Sigmoid colon (tissue), 7 donors: ENCODE results near the gene MBP. TPM values are rescaled to one million over a fixed set of nuclear protein-coding genes. Genes with fewer than 3 reads are reported as not detected.

Experiments
- DNase-seq: peaks from one replicate; pipeline ENCODE4 v3.0.0-alpha.2; 2019
- H3K27ac ChIP-seq, 4 donors: fragments of 200-600 bp; sonication (generic); one replicate each; pipeline ENCODE4 v1.5.1; 2016 to 2019; ENCODE audit warnings: mild to moderate bottlenecking in 1 of 4
- H3K27me3 ChIP-seq, 3 donors: fragments of 200-600 bp; sonication (generic); one replicate each; pipeline ENCODE4 v1.5.1; 2019; ENCODE audit warnings: mild to moderate bottlenecking in 1 of 3
- H3K36me3 ChIP-seq, 4 donors: fragments of 200-600 bp; sonication (generic); one replicate each; pipeline ENCODE4 v1.5.1; 2016 to 2019
- H3K4me1 ChIP-seq, 4 donors: fragments of 200-600 bp; sonication (generic); one replicate each; pipeline ENCODE4 v1.5.1; 2017 to 2019
- H3K4me3 ChIP-seq, 4 donors: fragments of 200-600 bp; sonication (generic); one replicate each; pipeline ENCODE4 v1.5.1; 2017 to 2019; ENCODE audit warnings: mild to moderate bottlenecking in 2 of 4, moderate library complexity in 1 of 4
- H3K9me3 ChIP-seq, 4 donors: fragments of 200-600 bp in 3 of 4; sonication (generic) in 3 of 4; one replicate each; pipeline versions ENCODE4 v1.5.1 to v1.6.1; 2013 to 2019
- EP300 ChIP-seq, 4 donors: sonication (generic); formaldehyde crosslinking; IDR thresholded peaks; one replicate each; pipeline ENCODE4 v1.6.1; 2017; ENCODE audit warnings: antibody characterized with exemption in 4 of 4
- POLR2A ChIP-seq, 2 donors: fragments of 450-650 bp; IDR thresholded peaks; one replicate each; pipeline ENCODE4 v1.6.1; 2016; ENCODE audit warnings: antibody characterized with exemption in 2 of 2, mild to moderate bottlenecking in 2 of 2, moderate library complexity in 2 of 2
- POLR2AphosphoS5 ChIP-seq, 4 donors: sonication (generic); formaldehyde crosslinking; IDR thresholded peaks; one replicate each; pipeline ENCODE4 v1.6.1; 2017; ENCODE audit warnings: antibody characterized with exemption in 4 of 4
- WGBS, 2 donors: extraction: QIAGEN DNeasy Blood & Tissue Kit; methylation state at CpG; one replicate each; pipeline ENCODE4 v1.1.7; 2013; 5-methylcytosine and 5-hydroxymethylcytosine counted together
- intact Hi-C: fragments of 100-400 bp; cut with DNase I; formaldehyde crosslinking; loops from one replicate; pipeline ENCODE4 v1.15.1; 2023
- polyA plus RNA-seq, 3 donors: library from polyadenylated mRNA; stranded (reverse); fragments of 200-250 nt; gene quantifications; one replicate each; pipeline ENCODE4 v1.2.3, GENCODE V29; 2013
- total RNA-seq, 4 donors: library from RNA; depleted of rRNA; stranded (reverse); fragments of >200 nt; gene quantifications; one replicate each; pipeline ENCODE4 v1.1.0, GENCODE V29; 2016
- TF ChIP-seq, protein P1 (sequence below), 4 experiments: fragments of 450-650 bp in 3 of 4; fragments of 200-600 bp in 1 of 4; IDR thresholded peaks; one replicate each; pipeline ENCODE4 v1.5.1; 2016 to 2019; ENCODE audit warnings: antibody characterized with exemption in 4 of 4, mild to moderate bottlenecking in 3 of 4, moderate library complexity in 2 of 4
- donor health status: healthy with polysubstance abuse.
- donor health status: Bipolar disorder and iron deficiency.
- donor health status: healthy.

Gene MBP
- total and polyA plus RNA-seq, 7 donors, result 18.3 to 30.7 (median 24.0) TPM

DNA sequence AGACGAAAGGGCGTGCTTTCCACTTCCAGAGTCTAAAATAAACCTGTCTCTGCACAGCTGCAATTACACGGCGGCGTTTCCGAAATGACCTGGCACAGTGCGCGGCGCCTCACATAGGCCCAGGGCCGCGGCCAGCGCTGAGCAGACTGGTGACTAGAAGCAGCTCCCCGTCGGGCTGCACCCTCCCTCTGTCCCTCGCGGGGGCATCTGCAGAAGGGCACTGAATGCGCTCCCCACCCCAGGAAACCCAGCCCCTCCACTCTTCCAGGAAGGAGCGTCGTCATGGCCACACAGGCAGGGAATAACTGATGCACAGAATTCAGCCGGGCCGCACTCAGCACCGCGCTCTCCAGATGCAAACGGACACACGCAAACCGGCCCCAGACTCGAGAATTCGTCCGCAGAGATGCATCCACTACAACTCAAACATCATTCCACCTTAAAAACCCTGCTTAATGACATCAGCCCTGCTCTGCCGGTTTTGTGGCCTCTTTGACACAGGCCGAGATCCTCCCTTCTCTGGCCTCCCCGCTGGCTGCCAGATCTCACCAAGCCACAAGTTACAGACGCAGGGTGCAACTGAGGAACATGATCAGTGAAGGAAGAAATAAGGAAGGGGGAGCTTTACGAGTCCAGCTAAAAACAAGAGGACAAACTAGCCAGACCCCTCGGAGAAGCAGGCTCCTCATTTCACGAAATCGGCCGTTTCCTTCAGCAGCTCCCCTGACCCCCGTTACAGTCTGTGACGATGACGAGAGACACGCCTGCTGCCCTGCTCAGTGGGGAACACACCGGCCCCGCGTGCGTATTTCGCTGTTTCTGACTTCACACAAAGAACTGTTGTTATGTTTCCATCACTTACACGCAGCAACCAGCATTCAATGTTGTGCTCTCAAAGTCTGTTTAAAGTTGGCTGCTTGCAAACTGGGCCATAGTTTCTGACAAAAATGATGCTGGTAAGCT lies 40.2 kb downstream of the MBP start:
- TF ChIP-seq POLR2A (IDR thresholded peaks at IDR 0.05) (no peak), EP300 (IDR thresholded peaks at IDR 0.05) (no peak), POLR2AphosphoS5 (IDR thresholded peaks at IDR 0.05) (no peak)
- TF ChIP-seq, protein P1, sequence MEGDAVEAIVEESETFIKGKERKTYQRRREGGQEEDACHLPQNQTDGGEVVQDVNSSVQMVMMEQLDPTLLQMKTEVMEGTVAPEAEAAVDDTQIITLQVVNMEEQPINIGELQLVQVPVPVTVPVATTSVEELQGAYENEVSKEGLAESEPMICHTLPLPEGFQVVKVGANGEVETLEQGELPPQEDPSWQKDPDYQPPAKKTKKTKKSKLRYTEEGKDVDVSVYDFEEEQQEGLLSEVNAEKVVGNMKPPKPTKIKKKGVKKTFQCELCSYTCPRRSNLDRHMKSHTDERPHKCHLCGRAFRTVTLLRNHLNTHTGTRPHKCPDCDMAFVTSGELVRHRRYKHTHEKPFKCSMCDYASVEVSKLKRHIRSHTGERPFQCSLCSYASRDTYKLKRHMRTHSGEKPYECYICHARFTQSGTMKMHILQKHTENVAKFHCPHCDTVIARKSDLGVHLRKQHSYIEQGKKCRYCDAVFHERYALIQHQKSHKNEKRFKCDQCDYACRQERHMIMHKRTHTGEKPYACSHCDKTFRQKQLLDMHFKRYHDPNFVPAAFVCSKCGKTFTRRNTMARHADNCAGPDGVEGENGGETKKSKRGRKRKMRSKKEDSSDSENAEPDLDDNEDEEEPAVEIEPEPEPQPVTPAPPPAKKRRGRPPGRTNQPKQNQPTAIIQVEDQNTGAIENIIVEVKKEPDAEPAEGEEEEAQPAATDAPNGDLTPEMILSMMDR (IDR thresholded peaks at IDR 0.05), result no peak
- H3K4me1 ChIP-seq, result peaks cover 0 to 39% (median 27%) of the 10 kb centered on the region in 4 donors
- H3K36me3 ChIP-seq, result no peaks in the 10 kb centered on the region
- intact Hi-C loops, result no loop called here
- H3K9me3 ChIP-seq, result no peaks in the 10 kb centered on the region
- WGBS, 2 donors, result 93 to 95% methylated on average over 48 of the region's 48 CpGs
- H3K27ac ChIP-seq, result peak overlapping the region in 1 of 4 donors; percentile 7
- H3K4me3 ChIP-seq, result no peak overlapping the region
- no peaks in the 10 kb centered on the region for H3K27me3 ChIP-seq
- no peak for DNase-seq

DNA sequence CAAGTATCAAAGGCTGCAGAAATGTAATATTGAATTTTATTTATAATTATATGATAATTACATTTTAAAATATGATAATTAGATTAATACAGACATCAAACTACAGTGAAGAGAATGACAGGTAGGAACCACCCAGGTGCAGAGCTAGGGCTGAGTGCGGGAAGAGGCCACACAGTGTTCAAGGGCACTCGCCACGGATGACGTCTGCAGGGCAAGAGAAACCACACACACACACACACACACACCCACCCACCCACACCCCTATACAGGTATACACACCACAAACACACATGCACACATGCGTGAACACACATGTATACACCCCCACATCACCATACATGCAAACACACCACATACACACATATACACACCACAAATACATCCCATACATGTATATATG lies 41.2 kb downstream of the MBP start:
- Histone ChIP-seq H3K4me3 (no peak overlapping the region), H3K27me3 (no peaks in the 10 kb centered on the region), H3K9me3 (no peaks in the 10 kb centered on the region), H3K4me1 (peaks cover 0 to 41% (median 28%) of the 10 kb centered on the region in 4 donors), H3K36me3 (no peaks in the 10 kb centered on the region), H3K27ac (no peak overlapping the region)
- TF ChIP-seq POLR2AphosphoS5 (IDR thresholded peaks at IDR 0.05) (no peak), POLR2A (IDR thresholded peaks at IDR 0.05) (no peak), EP300 (IDR thresholded peaks at IDR 0.05) (no peak)
- TF ChIP-seq, protein P1 (IDR thresholded peaks at IDR 0.05), result no peak
- intact Hi-C loops, result no loop called here
- DNase-seq, result no peak
- WGBS, 2 donors, result 89 to 92% methylated on average over 5 of the region's 5 CpGs

DNA sequence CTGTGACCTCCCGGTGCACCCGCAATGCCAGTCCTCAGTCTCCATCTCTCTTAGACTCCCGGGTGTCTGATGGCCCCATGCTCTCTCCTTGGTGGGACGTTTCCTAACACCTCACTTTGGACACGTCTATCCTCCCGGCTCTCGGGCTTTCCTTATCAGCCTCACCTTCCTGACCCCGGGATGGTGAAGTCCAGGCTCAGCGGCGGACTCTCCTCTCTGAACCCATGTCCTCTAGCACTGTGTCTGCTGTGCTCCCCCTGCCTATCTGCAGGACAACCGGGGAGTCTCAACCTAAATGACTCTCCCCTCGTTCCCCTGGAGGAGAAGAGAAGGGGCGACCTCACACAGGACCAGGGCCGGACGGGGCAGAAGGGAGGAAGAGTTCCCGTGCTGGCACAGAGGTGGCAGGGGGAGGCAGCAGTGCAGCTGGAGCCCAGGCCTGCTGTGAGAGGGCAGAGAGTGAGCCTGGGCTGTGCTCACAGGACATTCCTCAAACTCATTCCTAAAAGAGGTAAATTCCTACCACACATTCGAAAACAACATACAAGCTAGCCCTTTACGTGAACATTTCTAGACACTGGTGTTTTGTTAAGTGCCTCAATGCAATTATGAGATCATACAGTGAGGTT lies 41.9 kb downstream of the MBP start:
- H3K4me1 ChIP-seq, result peaks cover 0 to 41% (median 28%) of the 10 kb centered on the region in 4 donors
- H3K36me3 ChIP-seq, result no peaks in the 10 kb centered on the region
- H3K9me3 ChIP-seq, result no peaks in the 10 kb centered on the region
- 93 to 94% methylated on average over 18 of the region's 18 CpGs for WGBS, 2 donors
- no peak for TF ChIP-seq EP300 (IDR thresholded peaks at IDR 0.05)
- no peak for TF ChIP-seq POLR2A (IDR thresholded peaks at IDR 0.05)
- TF ChIP-seq, protein P1 (IDR thresholded peaks at IDR 0.05), result no peak
- no peak for TF ChIP-seq POLR2AphosphoS5 (IDR thresholded peaks at IDR 0.05)
- intact Hi-C loops, result no loop called here
- DNase-seq, result no peak
- no peaks in the 10 kb centered on the region for H3K27me3 ChIP-seq
- H3K4me3 ChIP-seq, result no peak overlapping the region
- H3K27ac ChIP-seq, result peak overlapping the region in 2 of 4 donors; percentile 9 to 32

DNA sequence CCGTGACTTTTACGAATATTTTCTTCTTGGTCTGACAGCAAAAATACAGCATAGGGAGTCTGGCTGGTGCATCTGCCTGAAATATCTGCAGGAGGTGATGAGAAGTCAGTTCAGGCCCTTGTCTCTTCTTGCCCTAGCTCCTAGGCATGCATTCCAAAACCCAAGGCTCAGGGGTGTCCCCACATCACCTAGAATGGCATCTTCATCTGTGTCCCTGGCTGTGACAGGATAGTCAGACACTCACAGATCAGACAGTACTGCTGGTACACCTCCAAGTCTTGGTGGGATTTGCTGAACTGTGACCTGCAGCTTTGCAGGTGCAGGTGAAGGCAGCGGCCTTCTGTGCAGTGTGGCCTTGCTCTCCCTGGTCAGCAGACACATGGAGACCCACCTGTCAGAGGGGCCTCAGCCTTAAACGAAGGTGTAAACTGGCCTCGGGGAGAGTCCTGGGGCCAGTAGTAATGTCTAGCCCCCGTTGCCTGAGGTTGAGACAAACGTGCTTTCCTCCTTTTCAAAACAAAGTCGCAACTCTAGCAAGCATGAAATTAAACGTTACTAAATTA lies 42.8 kb downstream of the MBP start:
- 89% methylated on average over 9 of the region's 9 CpGs for WGBS, 2 donors
- TF ChIP-seq, protein P1 (IDR thresholded peaks at IDR 0.05), result no peak
- TF ChIP-seq POLR2A (IDR thresholded peaks at IDR 0.05), result no peak
- no peak for TF ChIP-seq EP300 (IDR thresholded peaks at IDR 0.05)
- no peak for TF ChIP-seq POLR2AphosphoS5 (IDR thresholded peaks at IDR 0.05)
- Histone ChIP-seq H3K36me3 (no peaks in the 10 kb centered on the region), H3K4me3 (no peak overlapping the region), H3K9me3 (no peaks in the 10 kb centered on the region), H3K27ac (peak overlapping the region in 3 of 4 donors; percentile 17 to 79 (median 55)), H3K27me3 (no peaks in the 10 kb centered on the region), H3K4me1 (peaks cover 0 to 40% (median 29%) of the 10 kb centered on the region in 4 donors)
- DNase-seq, result no peak
- intact Hi-C loops, result no loop called here
